ENCODE results near the gene S100A11. TPM values are rescaled to one million over a fixed set of nuclear protein-coding genes. Genes with fewer than 3 reads are reported as not detected.
"Not testable (repeated sequence)": the region's sequence is repeated elsewhere in the genome, so short reads cannot be mapped to it uniquely, and the experiment has no call there.

Gene S100A11
- 81.9 TPM for total RNA-seq
- 910 TPM for polyA plus RNA-seq

- H3K4me1 ChIP-seq (ENCODE audit: insufficient read depth): peaks cover 3% of the 10 kb centered on the region
- H3K36me3 ChIP-seq (ENCODE audit: insufficient read depth): peaks cover 4% of the 10 kb centered on the region
- WGBS: under 1% methylated on average over 53 of the region's 53 CpGs
- no peak for DNase-seq (ENCODE audit: extremely low spot score)
- peak within 1 kb of the TSS; percentile 79 for H3K4me3 ChIP-seq (ENCODE audit: low read depth, low read length)
- peak within 1 kb of the TSS; percentile 98 for H3K27ac ChIP-seq (ENCODE audit: low read depth)
Observed at GRCh38 chr1:152036267-152037216, at the start of gene S100A11. Gene S100A11, minus strand, starts transcription at chr1:152037004. Its CDS starts 89 bp downstream, at chr1:152036915.

- WGBS: 28% methylated on average over 1 of the region's 1 CpG
- no peaks in the 10 kb centered on the region for H3K36me3 ChIP-seq (ENCODE audit: insufficient read depth)
- H3K4me3 ChIP-seq (ENCODE audit: low read depth, low read length): no peak overlapping the region
- H3K4me1 ChIP-seq (ENCODE audit: insufficient read depth): no peaks in the 10 kb centered on the region
- H3K27ac ChIP-seq (ENCODE audit: low read depth): no peak overlapping the region
- DNase-seq (ENCODE audit: extremely low spot score): no peak
Observed at GRCh38 chr1:152084853-152085252, 48.0 kb upstream of the S100A11 start.

- not testable (repeated sequence) for H3K4me3 ChIP-seq (ENCODE audit: low read depth, low read length); DNase-seq (ENCODE audit: extremely low spot score); H3K36me3 ChIP-seq (ENCODE audit: insufficient read depth); H3K27ac ChIP-seq (ENCODE audit: low read depth); H3K4me1 ChIP-seq (ENCODE audit: insufficient read depth)
- 94% methylated on average over 17 of the region's 17 CpGs for WGBS
Observed at GRCh38 chr1:152081026-152081425, 44.2 kb upstream of the S100A11 start.

GRCh38 chr1:152080494-152080893, 43.7 kb upstream of the S100A11 start:
- not testable (repeated sequence) for DNase-seq (ENCODE audit: extremely low spot score); H3K36me3 ChIP-seq (ENCODE audit: insufficient read depth)
- WGBS: 91% methylated on average over 17 of the region's 17 CpGs

DNA sequence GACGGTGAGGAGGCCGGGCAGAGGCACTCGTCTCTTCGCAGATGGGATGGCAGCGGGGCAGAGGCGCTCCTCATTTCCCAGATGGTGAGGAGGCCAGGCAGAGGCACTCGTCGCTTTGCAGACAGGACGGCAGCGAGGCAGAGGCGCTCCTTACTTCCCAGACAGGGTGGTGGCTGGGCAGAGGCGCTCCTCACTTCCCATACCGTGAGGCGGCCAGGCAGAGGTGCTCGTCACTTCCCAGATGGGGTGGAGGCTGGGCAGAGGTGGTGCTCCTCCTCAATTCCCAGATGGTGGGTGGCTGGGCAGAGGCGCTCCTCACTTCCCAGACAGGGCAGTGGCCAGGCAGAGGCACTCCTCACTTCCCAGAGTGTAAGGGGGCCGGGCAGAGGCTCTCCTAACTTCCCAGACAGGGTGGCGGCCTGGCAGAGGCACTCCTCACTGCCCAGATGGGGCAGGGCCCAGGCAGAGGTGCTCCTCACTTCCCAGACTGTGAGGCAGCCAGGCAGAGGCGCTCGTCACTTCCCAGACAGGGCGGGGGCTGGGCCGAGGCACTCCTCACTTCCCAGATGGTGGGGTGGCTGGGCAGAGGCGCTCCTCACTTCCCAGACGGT, 42.1 kb upstream of the S100A11 start:
- 86% methylated on average over 24 of the region's 24 CpGs for WGBS
- Histone ChIP-seq H3K4me3 (ENCODE audit: low read depth, low read length) (no peak overlapping the region), H3K27ac (ENCODE audit: low read depth) (no peak overlapping the region), H3K36me3 (ENCODE audit: insufficient read depth) (no peaks in the 10 kb centered on the region), H3K4me1 (ENCODE audit: insufficient read depth) (no peaks in the 10 kb centered on the region)
- no peak for DNase-seq (ENCODE audit: extremely low spot score)

More at GRCh38 chr1:152080494-152080893, 43.7 kb upstream of the S100A11 start:
- not testable (repeated sequence) for H3K4me3 ChIP-seq (ENCODE audit: low read depth, low read length); H3K4me1 ChIP-seq (ENCODE audit: insufficient read depth); H3K27ac ChIP-seq (ENCODE audit: low read depth)

DNA sequence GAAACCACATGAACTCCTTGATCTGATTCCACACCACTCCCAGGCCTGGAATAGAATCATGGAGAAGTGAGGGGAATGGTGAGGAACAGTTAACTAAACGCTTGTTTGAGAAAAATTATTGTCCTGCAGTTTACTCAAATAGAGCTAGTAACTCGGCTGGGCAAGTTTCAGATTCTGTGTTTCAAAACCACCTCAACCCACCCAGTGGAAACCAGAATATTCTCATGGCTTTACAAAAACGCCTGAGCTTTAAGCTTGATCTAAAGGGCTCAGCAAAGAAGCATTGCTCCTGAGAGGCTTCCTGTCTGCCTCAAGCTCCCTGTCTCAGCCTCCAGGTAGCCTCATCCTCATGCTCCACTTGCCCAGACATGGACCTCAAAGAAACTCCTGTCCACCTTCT, 35.5 kb upstream of the S100A11 start:
- DNase-seq (ENCODE audit: extremely low spot score): no peak
- H3K4me1 ChIP-seq (ENCODE audit: insufficient read depth): no peaks in the 10 kb centered on the region
- WGBS: 79% methylated on average over 3 of the region's 3 CpGs

DNA sequence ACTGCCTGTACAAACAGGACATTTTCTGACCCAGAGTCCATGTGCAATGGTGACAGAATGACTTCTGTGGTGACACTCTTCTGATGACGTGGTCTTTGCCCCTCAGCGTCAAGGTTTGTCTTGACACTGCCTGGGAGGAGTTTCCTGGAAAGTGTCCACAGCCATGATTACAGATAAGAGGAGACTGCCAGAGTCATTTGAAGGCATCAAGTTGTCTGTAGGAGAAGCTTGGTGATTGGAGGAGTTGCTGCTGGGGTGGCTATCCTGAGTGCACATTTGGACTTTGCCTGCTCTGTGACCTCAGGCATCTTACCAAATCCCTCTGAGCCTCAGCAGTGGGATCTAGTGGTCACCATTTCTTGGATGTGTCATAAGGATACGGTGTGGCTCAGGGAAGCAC, 34.3 kb upstream of the S100A11 start:
- no peak for DNase-seq (ENCODE audit: extremely low spot score)
- Histone ChIP-seq H3K27ac (ENCODE audit: low read depth) (no peak overlapping the region), H3K36me3 (ENCODE audit: insufficient read depth) (no peaks in the 10 kb centered on the region), H3K4me1 (ENCODE audit: insufficient read depth) (no peaks in the 10 kb centered on the region), H3K4me3 (ENCODE audit: low read depth, low read length) (no peak overlapping the region)
- 72% methylated on average over 3 of the region's 3 CpGs for WGBS

More for the DNA sequence above, 35.5 kb upstream of the S100A11 start:
- no peaks in the 10 kb centered on the region for H3K36me3 ChIP-seq (ENCODE audit: insufficient read depth)
- no peak overlapping the region for H3K4me3 ChIP-seq (ENCODE audit: low read depth, low read length)
- no peak overlapping the region for H3K27ac ChIP-seq (ENCODE audit: low read depth)

DNA sequence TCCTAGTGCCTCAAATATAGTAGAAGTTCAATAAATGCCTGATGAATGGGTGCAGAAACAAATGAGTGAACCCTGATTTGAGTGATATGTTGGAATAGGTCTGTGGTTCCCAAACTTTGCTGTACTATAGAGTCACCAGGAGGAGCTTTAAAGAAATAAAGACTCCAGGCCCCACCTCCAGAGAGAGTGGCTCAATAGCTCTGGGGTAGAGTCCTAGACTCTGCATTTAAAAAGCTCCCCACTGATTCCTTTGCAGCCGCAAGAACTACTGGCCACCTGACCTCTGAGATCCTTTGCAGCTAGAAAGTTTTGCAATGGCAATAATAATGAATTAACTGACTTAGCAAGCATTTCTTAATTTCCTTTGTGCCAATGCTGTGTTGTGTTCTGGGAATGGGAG, 31.1 kb upstream of the S100A11 start:
- DNase-seq (ENCODE audit: extremely low spot score): no peak
- no peak overlapping the region for H3K4me3 ChIP-seq (ENCODE audit: low read depth, low read length)
- no peak overlapping the region for H3K27ac ChIP-seq (ENCODE audit: low read depth)
- H3K36me3 ChIP-seq (ENCODE audit: insufficient read depth): no peaks in the 10 kb centered on the region
- H3K4me1 ChIP-seq (ENCODE audit: insufficient read depth): no peaks in the 10 kb centered on the region
- WGBS: 56% methylated on average over 1 of the region's 1 CpG

GRCh38 chr1:152067150-152067549, 30.3 kb upstream of the S100A11 start:
- no peak for DNase-seq (ENCODE audit: extremely low spot score)
- H3K4me1 ChIP-seq (ENCODE audit: insufficient read depth): no peaks in the 10 kb centered on the region

GRCh38 chr1:152061952-152062351, 25.1 kb upstream of the S100A11 start:
- Histone ChIP-seq H3K4me1 (ENCODE audit: insufficient read depth) (no peaks in the 10 kb centered on the region), H3K4me3 (ENCODE audit: low read depth, low read length) (no peak overlapping the region), H3K36me3 (ENCODE audit: insufficient read depth) (no peaks in the 10 kb centered on the region), H3K27ac (ENCODE audit: low read depth) (no peak overlapping the region)
- no peak for DNase-seq (ENCODE audit: extremely low spot score)

More at GRCh38 chr1:152067150-152067549, 30.3 kb upstream of the S100A11 start:
- H3K36me3 ChIP-seq (ENCODE audit: insufficient read depth): no peaks in the 10 kb centered on the region
- no peak overlapping the region for H3K27ac ChIP-seq (ENCODE audit: low read depth)
- no peak overlapping the region for H3K4me3 ChIP-seq (ENCODE audit: low read depth, low read length)

DNA sequence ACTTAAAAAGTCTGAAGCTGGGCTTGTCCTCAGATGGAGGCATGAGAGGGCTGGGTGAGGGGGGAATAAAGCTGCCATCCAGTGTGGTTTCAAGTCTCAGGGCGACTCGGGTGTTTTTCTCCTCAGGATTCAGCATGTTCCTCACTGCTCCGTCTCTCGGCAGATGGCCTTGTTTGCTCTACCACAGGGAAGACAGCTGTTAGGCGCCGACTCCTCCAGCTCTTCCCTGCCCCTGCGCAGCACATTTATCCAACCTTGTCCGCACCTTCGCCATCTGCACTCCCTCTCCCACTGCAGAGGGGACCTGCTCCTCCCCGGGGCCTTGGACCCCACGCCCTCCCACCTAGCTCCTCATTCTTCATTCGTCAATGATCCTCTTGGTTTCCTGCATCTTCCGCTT, 16.6 kb upstream of the S100A11 start:
- DNase-seq (ENCODE audit: extremely low spot score): no peak
- 68% methylated on average over 13 of the region's 13 CpGs for whole genome bisulfite sequencing
- H3K27ac ChIP-seq (ENCODE audit: low read depth): no peak overlapping the region
- no peak overlapping the region for H3K4me3 ChIP-seq (ENCODE audit: low read depth, low read length)
- H3K36me3 ChIP-seq (ENCODE audit: insufficient read depth): no peaks in the 10 kb centered on the region
- H3K4me1 ChIP-seq (ENCODE audit: insufficient read depth): no peaks in the 10 kb centered on the region

- peak; percentile 33 for DNase-seq (ENCODE audit: extremely low spot score)
- Histone ChIP-seq H3K4me1 (ENCODE audit: insufficient read depth) (no peaks in the 10 kb centered on the region), H3K4me3 (ENCODE audit: low read depth, low read length) (no peak overlapping the region), H3K36me3 (ENCODE audit: insufficient read depth) (no peaks in the 10 kb centered on the region), H3K27ac (ENCODE audit: low read depth) (no peak overlapping the region)
- 27% methylated on average over 11 of the region's 11 CpGs for WGBS
Observed at GRCh38 chr1:152052606-152053005, 15.8 kb upstream of the S100A11 start.

DNA sequence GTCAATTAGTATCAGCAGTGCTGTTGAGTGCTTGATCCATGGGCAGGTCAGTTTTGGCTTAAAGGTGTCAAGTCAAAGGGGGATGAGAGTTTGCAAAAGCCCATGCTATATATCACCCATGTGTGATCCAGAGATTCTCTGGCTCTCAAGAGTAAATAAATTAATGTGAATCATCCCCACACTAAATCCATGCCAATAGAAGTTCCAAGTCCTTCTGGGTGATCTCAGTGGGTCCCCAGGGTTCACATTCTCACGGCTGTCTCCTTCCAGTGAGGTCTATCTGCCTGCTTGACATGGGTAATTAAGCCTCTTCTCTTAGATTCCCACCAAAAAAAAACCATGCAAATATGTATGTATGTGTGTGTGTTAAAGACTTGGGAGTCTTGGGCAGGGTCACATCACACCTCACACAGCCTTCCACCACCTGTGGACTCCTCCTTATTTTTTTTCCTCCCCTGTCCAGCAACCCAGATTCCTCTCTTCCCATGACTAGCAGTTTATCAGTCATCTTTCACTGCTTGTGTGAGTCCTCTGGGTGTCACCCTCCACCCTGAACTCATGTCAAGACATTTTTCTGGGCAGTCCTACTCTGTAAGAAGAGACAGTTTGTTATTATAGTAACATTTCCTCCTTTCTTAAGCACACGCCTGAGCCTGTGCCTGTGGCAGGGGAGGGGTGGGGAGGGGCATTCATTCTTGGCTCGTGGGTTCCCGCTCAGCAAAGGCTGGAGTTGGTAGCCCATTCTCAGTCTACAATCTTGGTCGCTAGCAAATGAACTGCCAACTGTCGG, 14.3 kb upstream of the S100A11 start:
- H3K4me1 ChIP-seq (ENCODE audit: insufficient read depth): no peaks in the 10 kb centered on the region
- H3K4me3 ChIP-seq (ENCODE audit: low read depth, low read length): no peak overlapping the region
- H3K36me3 ChIP-seq (ENCODE audit: insufficient read depth): no peaks in the 10 kb centered on the region
- no peak overlapping the region for H3K27ac ChIP-seq (ENCODE audit: low read depth)
- WGBS: 48% methylated on average over 6 of the region's 6 CpGs
- DNase-seq (ENCODE audit: extremely low spot score): no peak

All from urinary bladder (tissue), 4 donors.